Stimulated activated CD8-positive, alpha-beta memory T cell treated with anti-CD3 and anti-CD28 coated beads, Interleukin-4, amount 100 ng/mL, for 4 hours (primary cell): Measurements from ENCODE around the gene IL1R1.

Source experiments
- DNase-seq, 2 donors: peaks; one replicate each; pipeline ENCODE4 v3.0.0-alpha.2; 2020; ENCODE audit warnings: low read depth in 2 of 2, low spot score in 1 of 2

Gene IL1R1

DNA sequence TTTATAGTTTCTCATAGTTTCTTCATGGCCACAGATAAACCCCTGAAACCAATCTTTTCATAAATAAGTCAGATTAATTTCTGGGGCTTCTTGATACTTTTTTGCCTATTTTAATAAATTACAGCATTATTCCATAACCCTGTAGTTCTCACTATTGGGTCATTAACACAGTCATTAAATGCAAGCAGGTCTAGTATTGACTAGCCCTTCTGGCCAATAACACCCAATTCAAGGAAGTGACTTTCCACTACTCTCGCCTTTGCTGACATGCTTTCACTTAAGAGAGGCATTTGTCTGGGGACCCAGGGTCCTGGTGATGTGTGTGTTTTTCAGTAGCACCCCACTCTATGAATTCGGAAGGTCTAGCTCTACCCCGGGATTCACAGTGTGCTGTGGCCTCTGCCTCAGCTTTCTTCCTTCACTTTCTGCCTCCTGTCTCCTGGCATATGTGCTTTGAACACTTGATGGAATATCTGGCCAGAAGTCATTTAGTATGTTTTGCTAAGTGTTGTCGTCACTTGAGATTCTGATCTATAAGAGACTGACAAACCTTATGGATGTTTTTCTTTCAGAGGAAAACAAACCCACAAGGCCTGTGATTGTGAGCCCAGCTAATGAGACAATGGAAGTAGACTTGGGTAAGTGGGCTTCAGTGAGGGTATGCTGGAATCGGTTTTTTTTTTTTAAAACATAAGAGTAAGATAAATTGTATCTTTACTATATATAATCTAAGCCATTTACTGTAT is 25.7 kb downstream of the IL1R1 start:
- DNase-seq: no peak

DNA sequence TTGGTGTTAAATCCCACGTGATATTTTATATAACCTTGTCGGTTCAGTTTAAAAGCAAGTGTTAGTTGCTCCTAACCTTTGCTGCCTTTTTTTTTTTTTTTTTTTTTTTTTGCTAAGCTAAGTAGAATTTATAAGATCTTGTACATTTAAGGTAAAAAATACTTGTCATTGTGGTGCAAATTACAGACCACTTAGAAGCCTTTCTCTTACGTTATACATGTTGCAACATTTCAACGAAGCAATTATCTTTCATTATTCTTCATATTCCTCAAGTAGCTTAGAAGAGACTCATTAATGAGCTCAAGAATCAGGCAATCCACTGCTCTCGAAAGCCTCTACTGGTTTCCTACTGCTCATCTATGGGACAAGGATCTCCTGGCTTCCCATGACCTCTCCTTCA is 29.4 kb downstream of the IL1R1 start:
- no peak for DNase-seq

- DNase-seq: no peak
Observed at GRCh38 chr2:102172745-102173144, 30.2 kb downstream of the IL1R1 start.

DNA sequence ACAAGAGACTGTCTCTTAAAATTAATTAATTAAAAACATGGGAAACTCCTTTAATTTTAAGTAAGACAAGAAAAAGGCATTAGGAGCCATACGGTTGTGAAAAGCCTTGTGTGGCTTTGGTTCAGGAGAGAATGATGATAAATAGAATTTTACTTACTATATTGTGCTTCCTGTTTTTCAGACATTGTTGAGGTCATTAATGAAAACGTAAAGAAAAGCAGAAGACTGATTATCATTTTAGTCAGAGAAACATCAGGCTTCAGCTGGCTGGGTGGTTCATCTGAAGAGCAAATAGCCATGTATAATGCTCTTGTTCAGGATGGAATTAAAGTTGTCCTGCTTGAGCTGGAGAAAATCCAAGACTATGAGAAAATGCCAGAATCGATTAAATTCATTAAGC is 33.6 kb downstream of the IL1R1 start:
- DNase-seq: no peak

DNA sequence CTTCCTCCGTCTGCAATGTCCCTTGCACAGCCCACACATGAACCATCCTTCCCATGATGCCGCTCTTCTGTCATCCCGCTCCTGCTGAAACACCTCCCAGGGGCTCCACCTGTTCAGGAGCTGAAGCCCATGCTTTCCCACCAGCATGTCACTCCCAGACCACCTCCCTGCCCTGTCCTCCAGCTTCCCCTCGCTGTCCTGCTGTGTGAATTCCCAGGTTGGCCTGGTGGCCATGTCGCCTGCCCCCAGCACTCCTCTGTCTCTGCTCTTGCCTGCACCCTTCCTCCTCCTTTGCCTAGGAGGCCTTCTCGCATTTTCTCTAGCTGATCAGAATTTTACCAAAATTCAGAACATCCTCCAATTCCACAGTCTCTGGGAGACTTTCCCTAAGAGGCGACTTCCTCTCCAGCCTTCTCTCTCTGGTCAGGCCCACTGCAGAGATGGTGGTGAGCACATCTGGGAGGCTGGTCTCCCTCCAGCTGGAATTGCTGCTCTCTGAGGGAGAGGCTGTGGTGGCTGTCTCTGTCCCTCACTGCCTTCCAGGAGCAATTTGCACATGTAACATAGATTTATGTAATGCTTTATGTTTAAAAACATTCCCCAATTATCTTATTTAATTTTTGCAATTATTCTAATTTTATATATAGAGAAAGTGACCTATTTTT is 35.4 kb downstream of the IL1R1 start:
- no peak for DNase-seq

DNA sequence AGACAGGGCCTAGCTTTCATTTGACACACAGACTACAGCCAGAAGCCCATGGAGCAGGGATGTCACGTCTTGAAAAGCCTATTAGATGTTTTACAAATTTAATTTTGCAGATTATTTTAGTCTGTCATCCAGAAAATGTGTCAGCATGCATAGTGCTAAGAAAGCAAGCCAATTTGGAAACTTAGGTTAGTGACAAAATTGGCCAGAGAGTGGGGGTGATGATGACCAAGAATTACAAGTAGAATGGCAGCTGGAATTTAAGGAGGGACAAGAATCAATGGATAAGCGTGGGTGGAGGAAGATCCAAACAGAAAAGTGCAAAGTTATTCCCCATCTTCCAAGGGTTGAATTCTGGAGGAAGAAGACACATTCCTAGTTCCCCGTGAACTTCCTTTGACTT is 36.5 kb downstream of the IL1R1 start:
- no peak for DNase-seq

- DNase-seq: no peak
Observed at GRCh38 chr2:102179788-102180686, 37.5 kb downstream of the IL1R1 start.

GRCh38 chr2:102180687-102180999 is 38.1 kb downstream of the IL1R1 start:
- no peak for DNase-seq

GRCh38 chr2:102181376-102181775 is 38.8 kb downstream of the IL1R1 start:
- DNase-seq: no peak

GRCh38 chr2:102181919-102182635 is 39.5 kb downstream of the IL1R1 start:
- DNase-seq: no peak

- DNase-seq: no peak
Observed at GRCh38 chr2:102184018-102184417, 41.5 kb downstream of the IL1R1 start.

- no peak for DNase-seq
Observed at GRCh38 chr2:102184568-102184967, 42.0 kb downstream of the IL1R1 start.

GRCh38 chr2:102185347-102185746 is 42.8 kb downstream of the IL1R1 start:
- DNase-seq: no peak

DNA sequence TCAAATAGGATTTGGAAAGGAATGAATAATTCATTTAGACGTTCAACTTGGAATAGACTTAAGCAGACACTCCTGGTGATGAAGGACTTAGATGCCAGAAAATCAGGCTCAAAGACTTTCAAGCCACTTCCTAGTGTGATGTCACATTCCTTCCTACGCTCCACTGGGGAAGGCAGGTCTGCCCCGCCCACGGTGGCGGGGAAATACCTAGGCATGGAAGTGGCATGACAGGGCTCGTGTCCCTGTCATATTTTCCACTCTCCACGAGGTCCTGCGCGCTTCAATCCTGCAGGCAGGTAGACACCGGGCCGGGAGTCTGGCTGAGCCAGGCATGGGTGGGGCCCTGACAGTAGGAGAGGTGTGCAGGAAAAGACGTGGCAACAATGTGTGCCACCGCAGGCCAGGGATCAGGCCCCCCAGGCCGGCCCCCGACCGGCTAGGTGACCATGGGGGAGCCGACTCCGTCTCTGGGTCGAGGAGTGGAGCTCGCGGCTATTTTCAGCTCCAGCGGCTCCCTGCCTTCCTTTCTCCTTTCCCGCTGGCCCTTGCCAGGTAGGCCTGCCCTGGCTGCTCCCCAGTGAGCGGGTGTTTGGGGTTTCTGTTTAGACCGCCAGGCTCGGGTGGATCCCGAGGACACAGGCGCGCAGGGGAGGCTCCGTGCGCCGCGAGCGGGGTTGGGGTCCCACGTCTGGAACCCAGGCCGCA is 44.4 kb downstream of the IL1R1 start, which contains the start of gene IL1RL2:
Gene IL1RL2, plus strand, starts transcription at position 233 of the 705 bp plus-strand sequence. CDS start 845 bp downstream, outside the sequence.
- no peak for DNase-seq

DNA sequence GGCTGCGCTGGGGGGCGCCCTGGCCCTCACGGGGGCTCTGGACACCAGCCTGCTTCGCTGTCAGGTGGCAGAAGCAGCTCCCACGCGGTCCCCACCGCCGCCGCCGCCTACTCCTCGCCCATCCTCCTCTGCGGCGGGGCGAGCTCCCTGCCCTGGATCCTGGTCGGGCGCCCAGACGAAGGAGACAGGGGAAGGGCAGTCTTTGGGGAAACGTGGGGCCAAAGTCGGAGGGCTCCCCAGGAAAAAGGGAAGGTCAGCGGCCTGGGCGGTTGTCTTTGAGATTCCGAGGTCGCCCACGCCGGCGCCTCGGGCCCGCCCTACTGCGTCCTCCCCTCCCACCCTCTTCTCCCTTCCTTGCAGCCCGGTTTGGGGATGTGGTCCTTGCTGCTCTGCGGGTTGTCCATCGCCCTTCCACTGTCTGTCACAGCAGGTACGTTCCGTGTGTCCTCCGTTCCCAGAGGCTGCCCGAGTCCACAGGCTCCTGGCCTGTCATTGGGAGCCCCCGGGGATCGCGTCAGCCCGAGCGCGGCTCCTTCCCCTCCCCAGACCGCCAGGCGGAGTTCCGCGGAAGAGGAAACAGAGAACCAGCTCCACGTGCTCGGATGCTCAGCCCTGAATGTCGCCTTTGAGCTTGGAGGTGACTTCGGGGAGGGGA is 45.1 kb downstream of the IL1R1 start:
- DNase-seq: peak in 1 of 2 donors; percentile 31

DNA sequence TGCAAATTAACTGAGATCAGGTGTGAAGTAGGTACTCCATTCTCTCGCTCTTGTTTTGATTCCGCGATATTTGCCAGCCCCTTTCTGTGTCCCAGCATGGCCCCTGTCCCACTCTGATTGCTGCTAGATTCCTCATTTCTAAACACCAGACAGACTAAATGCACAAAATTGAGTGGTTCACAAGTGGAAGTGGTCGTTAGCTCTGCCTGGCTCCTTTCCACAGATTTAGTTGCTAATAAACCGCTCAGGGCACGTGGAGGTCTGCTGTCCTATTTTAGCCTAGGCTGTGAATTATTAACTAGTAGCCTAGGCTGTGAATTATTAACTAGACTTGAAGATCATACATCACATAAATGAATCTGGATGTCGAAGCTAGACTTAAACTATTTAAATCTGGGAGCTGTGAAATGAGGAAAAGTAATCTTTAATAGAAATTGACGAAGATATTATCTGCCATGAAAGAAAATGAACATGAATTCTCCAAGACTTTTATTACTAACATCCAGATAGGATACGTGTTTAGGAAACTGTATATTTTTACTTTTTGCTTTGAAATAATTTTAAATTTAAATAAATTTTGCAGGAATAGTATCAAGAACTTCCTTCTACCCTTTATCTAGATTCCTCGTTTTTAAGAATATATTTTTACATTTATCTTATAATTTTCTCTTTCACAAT is 48.0 kb downstream of the IL1R1 start:
- no peak for DNase-seq

DNA sequence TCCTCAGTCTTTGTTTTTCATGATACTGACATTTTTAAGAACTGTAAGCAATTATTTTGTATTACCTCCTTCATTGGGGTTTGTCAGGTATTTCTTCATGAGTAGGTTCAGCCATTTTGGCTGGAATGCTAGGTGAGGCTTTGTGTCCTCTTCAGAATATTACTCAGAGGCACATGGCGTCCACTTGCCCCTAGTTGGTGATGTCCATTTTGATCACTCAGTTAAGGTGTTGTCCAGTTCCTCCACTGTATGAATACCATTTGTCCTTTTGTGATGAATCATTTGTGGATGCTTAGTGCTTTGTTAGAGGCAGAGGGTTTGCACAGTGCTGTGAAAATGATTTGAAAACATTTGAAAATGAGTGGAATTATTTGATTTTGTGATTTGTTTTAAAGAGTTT is 49.0 kb downstream of the IL1R1 start:
- DNase-seq: no peak

DNA sequence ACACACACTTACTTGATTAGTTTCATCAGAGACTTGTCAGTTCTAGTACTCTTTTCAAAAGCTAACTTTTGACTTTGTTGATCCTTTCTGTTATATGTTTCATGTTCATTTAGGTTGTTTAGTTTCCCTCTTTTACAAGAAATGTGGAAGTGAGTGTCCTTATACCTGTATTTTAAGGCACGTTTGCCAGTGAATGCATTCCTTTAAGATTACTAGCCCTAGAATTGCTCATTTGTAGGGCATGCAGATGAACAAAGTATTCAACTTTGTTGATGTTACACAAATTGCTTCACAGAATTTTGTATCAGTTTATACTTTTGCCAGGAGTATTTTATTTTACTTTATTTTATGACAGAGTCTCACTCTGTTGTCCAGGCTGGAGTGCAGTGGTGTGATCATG is 50.5 kb downstream of the IL1R1 start:
- no peak for DNase-seq

- no peak for DNase-seq
Observed at GRCh38 chr2:102194609-102195268, 52.2 kb downstream of the IL1R1 start.
